AG04450 (cell line): ENCODE data around the gene CRELD2. TPM values are rescaled to one million over a fixed set of nuclear protein-coding genes. Genes with fewer than 3 reads are reported as not detected.

Experiments used
- CTCF ChIA-PET: fragments of 300-600, 350-600 bp; formaldehyde crosslinking; extraction: SDS; loops from one replicate; lab custom pipeline; 2022; ENCODE audit warnings: antibody characterized with exemption, inconsistent platforms; lab: Charles Lee
- POLR2A ChIA-PET: fragments of 350-600 bp; formaldehyde crosslinking; extraction: SDS; loops from one replicate; lab custom pipeline; 2021; ENCODE audit warnings: antibody characterized with exemption, inconsistent platforms; lab: Yijun Ruan, JAX
- DNase-seq: peaks from one replicate; pipeline ENCODE4 v3.0.0-alpha.2; 2011; ENCODE audit warnings: low read depth, low spot score
- H3K27ac ChIP-seq: one replicate; pipeline ENCODE4 v1.5.1; 2012; ENCODE audit warnings: low read depth, low read length, control low read depth
- H3K27me3 ChIP-seq: one replicate; pipeline ENCODE4 v1.6.0; 2012; ENCODE audit warnings: low read length; ENCODE audit not compliant: control insufficient read depth, insufficient read depth
- H3K4me3 ChIP-seq: 2 replicates; pipeline ENCODE4 v1.5.1; 2011; ENCODE audit warnings: mild to moderate bottlenecking, low read depth, low read length, control low read depth
- H3K9me3 ChIP-seq: 2 replicates; pipeline ENCODE4 v1.5.1; 2012; ENCODE audit warnings: low read length; ENCODE audit not compliant: control insufficient read depth, insufficient read depth
- polyA plus RNA-seq: library from polyadenylated mRNA; depleted of rRNA; stranded (reverse); fragments of >200 nt; gene quantifications from 2 replicates; pipeline ENCODE4 v1.2.3, GENCODE V29; 2011
- TF ChIP-seq, protein P1 (sequence below): IDR thresholded peaks from 2 replicates; pipeline ENCODE4 v1.5.1; 2011; ENCODE audit warnings: low read depth, low read length, control low read depth, inconsistent platforms

Gene CRELD2
- polyA plus RNA-seq, 1 experiment, result 31.6 TPM

DNA sequence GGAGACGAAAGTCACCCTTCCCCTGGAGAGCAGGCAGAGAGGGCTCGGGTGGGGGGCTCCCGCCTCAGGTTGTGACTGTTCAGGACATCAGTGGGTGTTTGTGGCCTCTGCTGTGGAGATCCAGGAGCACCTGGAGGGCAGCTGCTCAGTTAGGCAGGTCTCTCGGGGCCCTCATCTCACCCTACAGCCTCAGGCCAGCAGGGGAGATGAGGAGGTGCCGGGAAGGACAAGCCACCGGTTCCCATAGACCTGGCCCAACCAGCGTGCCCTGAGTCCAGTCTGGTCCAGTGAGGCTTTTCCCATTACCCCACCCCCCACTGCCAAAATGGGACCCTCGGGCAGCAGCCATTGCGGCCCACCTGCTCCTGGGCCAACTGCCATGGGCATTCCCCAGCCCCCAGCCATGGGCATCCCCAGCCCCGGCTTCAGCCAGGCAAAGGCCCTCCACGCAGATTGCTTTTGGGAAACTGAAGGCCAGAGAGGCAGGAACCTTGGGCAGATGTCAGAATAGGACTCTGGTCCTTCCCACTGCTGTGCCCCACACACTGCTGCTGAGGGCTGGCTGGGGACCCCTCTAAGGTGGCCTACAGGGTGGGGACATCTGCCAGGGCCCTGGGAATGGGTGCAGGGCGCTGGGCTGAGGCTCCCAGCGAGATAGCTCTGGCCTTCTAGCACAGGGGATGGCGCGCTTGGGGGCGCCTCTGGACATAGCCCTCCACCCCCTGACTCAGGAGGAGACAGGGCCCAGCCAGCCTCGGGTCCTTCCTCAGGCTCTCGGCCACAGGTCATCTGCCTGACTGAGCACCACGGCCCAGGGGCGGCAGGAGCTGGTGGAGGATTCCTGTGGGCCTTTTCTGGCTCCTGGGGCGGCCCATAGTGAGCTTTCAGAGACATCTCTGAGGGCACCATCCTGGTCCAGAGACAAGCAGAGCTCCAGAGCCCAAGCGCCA, 46.9 kb downstream of the CRELD2 start:
- TF ChIP-seq, protein P1, sequence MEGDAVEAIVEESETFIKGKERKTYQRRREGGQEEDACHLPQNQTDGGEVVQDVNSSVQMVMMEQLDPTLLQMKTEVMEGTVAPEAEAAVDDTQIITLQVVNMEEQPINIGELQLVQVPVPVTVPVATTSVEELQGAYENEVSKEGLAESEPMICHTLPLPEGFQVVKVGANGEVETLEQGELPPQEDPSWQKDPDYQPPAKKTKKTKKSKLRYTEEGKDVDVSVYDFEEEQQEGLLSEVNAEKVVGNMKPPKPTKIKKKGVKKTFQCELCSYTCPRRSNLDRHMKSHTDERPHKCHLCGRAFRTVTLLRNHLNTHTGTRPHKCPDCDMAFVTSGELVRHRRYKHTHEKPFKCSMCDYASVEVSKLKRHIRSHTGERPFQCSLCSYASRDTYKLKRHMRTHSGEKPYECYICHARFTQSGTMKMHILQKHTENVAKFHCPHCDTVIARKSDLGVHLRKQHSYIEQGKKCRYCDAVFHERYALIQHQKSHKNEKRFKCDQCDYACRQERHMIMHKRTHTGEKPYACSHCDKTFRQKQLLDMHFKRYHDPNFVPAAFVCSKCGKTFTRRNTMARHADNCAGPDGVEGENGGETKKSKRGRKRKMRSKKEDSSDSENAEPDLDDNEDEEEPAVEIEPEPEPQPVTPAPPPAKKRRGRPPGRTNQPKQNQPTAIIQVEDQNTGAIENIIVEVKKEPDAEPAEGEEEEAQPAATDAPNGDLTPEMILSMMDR, result no peak
- DNase-seq, result no peak
- CTCF ChIA-PET, result interaction anchor here (0.7 kb wide), 1 partner anchor 153 kb away, joined by 3 read pairs; no protein-coding TSS in a partner anchor

DNA sequence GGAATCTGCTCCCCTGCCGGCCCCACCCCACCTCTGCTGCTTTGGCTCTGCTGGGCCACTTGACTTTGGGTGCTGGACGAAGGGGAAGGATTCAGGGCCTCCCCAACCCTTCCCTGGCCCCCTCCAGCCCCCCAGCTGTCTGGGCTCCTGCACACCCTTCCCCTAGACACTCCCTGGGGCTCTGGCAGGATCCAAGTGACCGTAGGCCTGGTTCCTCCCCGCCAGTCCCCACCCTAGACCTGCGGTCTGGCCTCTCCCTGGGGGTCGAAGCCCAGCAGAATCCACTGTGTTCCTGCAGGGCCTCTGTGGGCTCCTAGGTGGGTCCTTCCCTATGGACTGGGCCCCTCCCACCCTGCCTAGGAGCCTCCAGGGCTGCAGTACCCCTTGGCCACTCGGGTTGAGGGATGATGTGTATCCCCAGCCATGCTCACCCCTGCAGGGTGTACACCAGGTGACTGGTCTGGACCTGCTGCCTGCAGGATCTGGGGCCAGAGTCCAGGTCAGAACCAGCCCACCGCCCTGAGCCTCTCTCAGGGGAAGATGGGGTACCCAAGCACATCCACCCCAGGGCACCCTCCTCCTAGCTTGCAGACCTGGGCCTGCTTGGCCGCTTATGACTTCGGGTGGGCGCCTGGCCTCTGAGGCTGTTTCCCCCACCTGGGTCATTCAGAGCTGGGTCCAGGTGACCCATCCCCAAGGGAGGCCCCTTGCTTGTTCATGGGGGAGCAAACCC, 47.8 kb downstream of the CRELD2 start:
- TF ChIP-seq, protein P1, result no peak
- POLR2A ChIA-PET, result no interaction called here

More for the DNA sequence above, 46.9 kb downstream of the CRELD2 start:
- no peak overlapping the region for H3K4me3 ChIP-seq
- peaks cover 4% of the 10 kb centered on the region; the same call in 1 of the 2 replicates for H3K9me3 ChIP-seq
- no peaks in the 10 kb centered on the region for H3K27me3 ChIP-seq
- POLR2A ChIA-PET, result no interaction called here
- peak overlapping the region; percentile 31 for H3K27ac ChIP-seq

DNA sequence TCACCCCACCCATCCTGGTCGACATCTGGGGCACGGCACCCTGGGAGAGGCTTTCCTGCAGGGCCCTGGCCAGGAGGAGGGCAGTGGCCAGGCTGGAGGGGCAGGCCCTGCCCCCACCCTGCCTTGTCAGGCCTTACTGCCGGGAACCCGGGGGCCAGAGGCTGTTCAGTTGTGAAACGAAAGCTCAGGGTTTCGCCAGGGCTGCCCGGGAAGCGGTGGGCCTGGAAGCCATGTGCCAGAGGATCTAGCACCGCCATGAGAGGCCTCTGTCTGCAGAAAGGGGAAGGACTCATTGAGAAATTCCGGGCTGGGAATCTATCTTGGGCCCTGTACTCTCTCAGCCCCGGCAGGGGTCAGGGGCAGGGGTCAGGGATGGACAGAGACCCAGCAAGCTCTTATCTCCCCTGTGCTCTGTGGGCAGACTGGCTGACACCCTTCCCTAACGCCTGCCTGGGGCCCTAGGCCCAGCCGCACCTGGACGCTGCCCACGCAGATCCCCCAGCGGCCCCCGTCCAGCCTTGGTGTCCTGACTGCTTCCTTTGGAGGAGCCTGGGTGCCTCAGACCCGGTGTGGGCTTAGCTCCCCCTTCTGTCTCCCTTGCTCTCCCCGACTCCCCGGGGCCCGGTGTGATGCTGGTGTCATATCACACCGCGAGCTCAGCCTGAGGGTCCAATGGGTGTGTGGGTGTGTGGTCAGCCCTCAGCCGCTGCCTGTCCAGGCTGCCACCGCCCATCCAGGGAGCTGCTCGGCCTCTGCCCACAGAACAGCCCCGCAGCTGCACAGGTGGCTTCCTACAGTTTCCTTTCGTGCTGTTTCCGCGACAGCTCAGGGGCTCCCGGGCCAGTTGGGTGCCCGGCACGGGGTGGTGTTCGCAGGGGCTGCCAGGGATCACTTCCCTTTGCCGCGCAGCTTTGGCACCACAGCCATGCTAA, 48.6 kb downstream of the CRELD2 start:
- ChIA-PET POLR2A (interaction anchor here (0.9 kb wide), 1 partner anchor 175 kb away, joined by 4 read pairs; no protein-coding TSS in a partner anchor), CTCF (no interaction called here)
- no peak for DNase-seq
- TF ChIP-seq, protein P1, result no peak
- Histone ChIP-seq H3K27me3 (no peaks in the 10 kb centered on the region), H3K9me3 (peaks cover 4% of the 10 kb centered on the region; the same call in 1 of the 2 replicates), H3K4me3 (no peak overlapping the region), H3K27ac (peak overlapping the region; percentile 57)

More for the DNA sequence above, 47.8 kb downstream of the CRELD2 start:
- Histone ChIP-seq H3K27me3 (no peaks in the 10 kb centered on the region), H3K4me3 (no peak overlapping the region), H3K9me3 (peaks cover 4% of the 10 kb centered on the region; the same call in 1 of the 2 replicates), H3K27ac (no peak overlapping the region)
- CTCF ChIA-PET, result interaction anchor here (0.7 kb wide), 1 partner anchor 152 kb away, joined by 3 read pairs; no protein-coding TSS in a partner anchor
- no peak for DNase-seq

DNA sequence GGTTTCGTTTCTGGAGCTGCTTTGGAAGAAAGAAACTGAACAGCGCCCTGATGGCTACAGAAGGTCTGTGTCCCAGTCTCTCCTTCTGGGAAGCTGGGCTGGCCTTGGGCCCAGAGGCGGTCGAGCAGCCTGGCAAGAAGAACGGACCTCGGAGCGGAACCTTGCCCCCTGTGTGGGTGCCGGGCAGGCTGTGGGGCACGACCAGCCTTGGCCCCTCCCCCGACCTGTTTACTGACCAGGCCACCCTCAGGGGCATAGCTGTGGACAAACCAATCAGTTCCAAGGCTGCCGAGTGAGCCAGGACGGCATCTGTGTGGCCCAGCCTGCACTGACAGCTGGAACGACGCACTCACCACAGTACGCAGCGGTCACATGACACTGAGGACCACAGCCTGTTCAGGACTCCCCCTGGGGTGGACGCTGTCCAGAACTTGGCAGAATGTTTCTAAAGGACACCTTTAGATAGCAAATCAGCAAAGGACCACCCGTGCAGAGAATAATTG, 49.3 kb downstream of the CRELD2 start:
- ChIA-PET CTCF (no interaction called here), POLR2A (interaction anchor here (0.9 kb wide), 1 partner anchor 174 kb away, joined by 4 read pairs; no protein-coding TSS in a partner anchor)
- no peak for DNase-seq

More for the DNA sequence above, 49.3 kb downstream of the CRELD2 start:
- Histone ChIP-seq H3K27ac (peak overlapping the region; percentile 57), H3K9me3 (peaks cover 3% of the 10 kb centered on the region; the same call in 1 of the 2 replicates), H3K4me3 (no peak overlapping the region), H3K27me3 (no peaks in the 10 kb centered on the region)
- TF ChIP-seq, protein P1, result no peak
